Stimulated activated naive B cell treated with anti-CD40 and anti-IgM and Interleukin-4, amounts not matched to agents 10 μg/mL and 1 μg/mL and 100 μg/mL, for 72 hours (primary cell): Measurements from ENCODE around the gene GRIN3A.

ENCODE experiments used
- ATAC-seq, 2 donors: fragments of 150-1000 bp; cut with Tn5 transposase; replicated peaks; 2 replicates each; pipeline ENCODE4 v1.10.0; 2021; ENCODE audit warnings: moderate library complexity in 1 of 2
- DNase-seq: peaks from one replicate; pipeline ENCODE4 v3.0.0; 2021
- H3K27ac Mint-ChIP-seq: one replicate; pipeline ENCODE4 v1.8.0; 2022; ENCODE audit warnings: mild to moderate bottlenecking, mixed read lengths
- H3K27me3 Mint-ChIP-seq, 2 donors: one replicate each; pipeline ENCODE4 v1.8.0; 2022; ENCODE audit warnings: mixed read lengths in 2 of 2
- H3K36me3 Mint-ChIP-seq, 2 donors: one replicate each; pipeline ENCODE4 v1.8.0; 2022; ENCODE audit warnings: mixed read lengths in 2 of 2, mild to moderate bottlenecking in 1 of 2
- H3K4me1 Mint-ChIP-seq, 2 donors: one replicate each; pipeline ENCODE4 v1.8.0; 2022; ENCODE audit warnings: mixed read lengths in 2 of 2, mild to moderate bottlenecking in 1 of 2
- H3K4me3 Mint-ChIP-seq, 2 donors: one replicate each; pipeline ENCODE4 v1.8.0; 2022; ENCODE audit warnings: mild to moderate bottlenecking in 2 of 2, mixed read lengths in 2 of 2, moderate library complexity in 1 of 2
- H3K9me3 Mint-ChIP-seq, 2 donors: one replicate each; pipeline ENCODE4 v1.8.0; 2022; ENCODE audit warnings: mixed read lengths in 2 of 2, mild to moderate bottlenecking in 1 of 2

Gene GRIN3A

GRCh38 chr9:101738566-101739183 lies at the start of gene GRIN3A:
TSS of gene GRIN3A (minus strand) at chr9:101738647. CDS start at chr9:101737979, 668 bp downstream.
- DNase-seq (no peak), ATAC-seq (no peak)
- peaks cover 0 to 1% of the 10 kb centered on the region in 2 donors for H3K9me3 Mint-ChIP-seq
- peak within 1 kb of the TSS; percentile 85 for H3K27ac Mint-ChIP-seq
- H3K36me3 Mint-ChIP-seq, result peaks cover 0 to 3% of the 10 kb centered on the region in 2 donors
- peaks cover 42 to 46% of the 10 kb centered on the region in 2 donors for H3K27me3 Mint-ChIP-seq
- peaks cover 3 to 6% of the 10 kb centered on the region in 2 donors for H3K4me1 Mint-ChIP-seq
- H3K4me3 Mint-ChIP-seq, result peak within 1 kb of the TSS; percentile 53 to 71

DNA sequence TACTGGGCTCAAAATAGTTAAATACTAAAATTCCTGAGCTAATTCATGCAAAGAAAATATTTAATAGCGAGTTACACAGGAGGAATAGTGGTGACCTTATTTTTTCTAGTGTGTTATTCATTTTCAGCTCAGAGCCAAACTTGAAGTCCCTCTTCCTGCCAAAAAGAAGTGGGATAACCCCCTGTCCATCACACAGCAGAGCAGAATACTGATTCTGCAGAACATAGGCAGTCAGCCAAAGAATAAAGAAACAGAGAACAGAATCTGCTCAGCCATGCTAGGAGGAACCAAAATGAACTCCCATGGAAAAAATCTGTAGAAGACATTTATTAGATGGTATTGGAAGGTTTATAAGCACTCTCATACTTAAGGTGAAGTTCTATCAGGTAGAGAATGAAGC lies 49.4 kb upstream of the GRIN3A start:
- DNase-seq, result no peak
- Mint-ChIP-seq H3K9me3 (no peaks in the 10 kb centered on the region), H3K4me3 (no peak overlapping the region), H3K4me1 (no peaks in the 10 kb centered on the region), H3K36me3 (no peaks in the 10 kb centered on the region), H3K27me3 (peaks cover 5 to 6% of the 10 kb centered on the region in 2 donors), H3K27ac (no peak overlapping the region)
- ATAC-seq, result no peak

GRCh38 chr9:101778332-101778731 lies 39.9 kb upstream of the GRIN3A start:
- Mint-ChIP-seq H3K36me3 (no peaks in the 10 kb centered on the region), H3K9me3 (no peaks in the 10 kb centered on the region), H3K4me3 (no peak overlapping the region), H3K27ac (no peak overlapping the region), H3K4me1 (no peaks in the 10 kb centered on the region), H3K27me3 (no peaks in the 10 kb centered on the region)
- ATAC-seq (no peak), DNase-seq (no peak)

DNA sequence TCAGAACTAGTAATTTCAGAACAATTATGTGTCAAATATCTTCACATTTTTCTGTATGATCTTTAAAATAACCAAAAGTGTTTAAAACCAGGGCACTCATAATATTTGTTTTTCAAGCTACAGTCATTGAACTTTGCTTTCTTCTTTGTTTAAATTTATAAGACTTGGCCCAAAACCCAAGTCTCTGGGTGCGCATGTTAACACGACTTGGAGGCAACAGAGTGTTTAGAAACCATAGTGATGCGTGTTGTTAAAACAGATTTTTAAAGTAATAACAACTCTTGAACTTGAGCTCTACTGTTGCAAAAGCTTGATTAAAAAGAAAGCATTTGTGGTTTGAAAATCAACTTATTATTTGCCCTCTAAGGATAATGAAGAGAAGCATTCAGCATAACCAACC lies 26.0 kb upstream of the GRIN3A start:
- Mint-ChIP-seq H3K27ac (no peak overlapping the region), H3K9me3 (no peaks in the 10 kb centered on the region), H3K27me3 (no peaks in the 10 kb centered on the region), H3K4me3 (no peak overlapping the region), H3K36me3 (no peaks in the 10 kb centered on the region), H3K4me1 (no peaks in the 10 kb centered on the region)
- ATAC-seq, result no peak
- DNase-seq, result no peak

- H3K9me3 Mint-ChIP-seq, result peaks cover 0 to 2% of the 10 kb centered on the region in 2 donors
- no peak overlapping the region for H3K4me3 Mint-ChIP-seq
- no peak for DNase-seq
- no peaks in the 10 kb centered on the region for H3K4me1 Mint-ChIP-seq
- no peak overlapping the region for H3K27ac Mint-ChIP-seq
- no peak for ATAC-seq
- H3K27me3 Mint-ChIP-seq, result no peaks in the 10 kb centered on the region
- H3K36me3 Mint-ChIP-seq, result no peaks in the 10 kb centered on the region
These were observed 20.0 kb upstream of the GRIN3A start for GRCh38 chr9:101758304-101758930.

GRCh38 chr9:101753716-101754115 lies 15.3 kb upstream of the GRIN3A start:
- ATAC-seq (no peak), DNase-seq (no peak)
- Mint-ChIP-seq H3K4me3 (no peak overlapping the region), H3K9me3 (peaks cover 0 to 2% of the 10 kb centered on the region in 2 donors), H3K36me3 (no peaks in the 10 kb centered on the region), H3K4me1 (no peaks in the 10 kb centered on the region), H3K27me3 (no peaks in the 10 kb centered on the region), H3K27ac (no peak overlapping the region)

GRCh38 chr9:101751895-101752294 lies 13.4 kb upstream of the GRIN3A start:
- Mint-ChIP-seq H3K27ac (no peak overlapping the region), H3K4me1 (no peaks in the 10 kb centered on the region), H3K4me3 (no peak overlapping the region), H3K27me3 (no peaks in the 10 kb centered on the region), H3K9me3 (peaks cover 0 to 3% of the 10 kb centered on the region in 2 donors), H3K36me3 (no peaks in the 10 kb centered on the region)
- ATAC-seq (no peak), DNase-seq (no peak)

GRCh38 chr9:101739311-101739710 lies 864 bp upstream of the GRIN3A start:
- H3K36me3 Mint-ChIP-seq, result peaks cover 0 to 3% of the 10 kb centered on the region in 2 donors
- H3K4me1 Mint-ChIP-seq, result peaks cover 3 to 6% of the 10 kb centered on the region in 2 donors
- no peak overlapping the region for H3K4me3 Mint-ChIP-seq
- ATAC-seq (no peak), DNase-seq (no peak)
- peaks cover 42 to 46% of the 10 kb centered on the region in 2 donors for H3K27me3 Mint-ChIP-seq
- H3K9me3 Mint-ChIP-seq, result peaks cover 0 to 1% of the 10 kb centered on the region in 2 donors
- H3K27ac Mint-ChIP-seq, result no peak overlapping the region

DNA sequence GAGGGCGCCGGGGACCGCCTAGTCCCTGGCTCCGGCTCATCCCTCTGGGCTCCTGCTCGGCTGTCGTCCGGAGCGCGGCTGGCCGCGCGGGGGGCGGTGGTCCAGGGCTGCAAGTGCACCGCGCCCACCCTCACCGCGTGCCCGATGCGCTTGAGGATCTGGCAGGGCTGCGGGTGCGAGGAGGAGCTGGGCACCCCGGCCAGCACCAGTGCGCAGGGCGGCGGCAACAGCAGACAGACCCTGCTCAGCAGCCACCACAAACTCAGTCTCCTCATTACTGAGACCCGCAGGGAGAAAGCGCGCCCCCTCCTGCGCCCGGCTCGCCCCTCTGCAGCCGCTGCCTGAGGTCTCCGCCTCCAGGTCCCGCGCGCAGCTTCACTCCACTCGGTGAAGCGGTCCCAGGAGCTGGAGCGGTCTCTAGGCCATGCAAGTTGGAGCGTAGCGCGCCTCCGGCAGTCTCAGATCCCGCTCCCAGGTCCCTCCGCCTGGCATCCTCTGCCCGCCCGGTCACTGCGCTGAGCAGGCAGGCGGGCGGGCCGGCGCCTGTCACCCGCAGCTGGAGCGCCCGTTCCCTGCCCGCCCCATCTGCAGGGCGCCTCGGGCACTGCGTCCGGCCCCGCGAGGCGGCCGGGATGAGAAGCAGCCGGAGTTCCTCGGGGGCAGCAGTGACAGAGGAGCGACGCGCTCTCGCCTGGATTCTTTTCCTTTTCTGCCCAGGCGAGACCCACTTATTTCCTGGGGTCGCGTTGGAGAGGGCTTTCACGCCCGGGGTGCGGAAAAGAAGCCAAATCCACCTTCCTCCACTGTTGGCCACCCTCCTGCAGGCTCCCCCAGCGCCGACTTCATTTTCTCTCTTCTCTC lies 512 bp downstream of the GRIN3A start:
- Mint-ChIP-seq H3K27ac (peak overlapping the region; percentile 85), H3K36me3 (peaks cover 0 to 3% of the 10 kb centered on the region in 2 donors), H3K9me3 (peaks cover 0 to 1% of the 10 kb centered on the region in 2 donors), H3K4me1 (peaks cover 3 to 6% of the 10 kb centered on the region in 2 donors), H3K4me3 (peak overlapping the region; percentile 53 to 71), H3K27me3 (peaks cover 42 to 46% of the 10 kb centered on the region in 2 donors)
- DNase-seq (no peak), ATAC-seq (no peak)

DNA sequence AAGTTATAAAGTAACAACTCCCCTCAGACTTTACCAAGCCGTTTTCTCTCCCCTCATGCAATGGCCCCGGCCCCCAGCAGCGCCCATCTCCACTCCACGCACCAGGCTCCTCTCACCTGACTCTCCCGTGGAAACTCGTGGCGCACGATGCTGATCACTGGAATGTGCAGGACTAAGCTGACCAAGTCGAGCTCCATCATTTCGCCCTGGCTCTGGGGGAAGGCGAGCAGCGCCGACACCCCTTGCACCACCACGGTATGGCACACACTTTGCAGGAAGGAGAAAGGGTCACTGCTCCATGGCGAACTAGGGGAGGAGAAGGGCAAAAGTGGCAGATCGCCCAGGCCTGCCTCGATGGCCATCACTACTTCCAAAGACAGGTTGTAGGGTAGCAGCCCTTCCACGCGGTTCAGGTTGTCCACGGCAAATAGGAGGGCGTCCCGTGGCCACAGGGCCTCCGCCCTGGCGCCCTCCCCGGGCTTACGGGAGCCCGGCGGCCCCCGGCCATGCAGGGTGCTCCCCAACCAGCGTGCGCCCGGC lies 1.2 kb downstream of the GRIN3A start:
- Mint-ChIP-seq H3K27me3 (peaks cover 42 to 46% of the 10 kb centered on the region in 2 donors), H3K27ac (no peak overlapping the region), H3K36me3 (peaks cover 0 to 3% of the 10 kb centered on the region in 2 donors), H3K9me3 (peaks cover 0 to 1% of the 10 kb centered on the region in 2 donors), H3K4me1 (peaks cover 3 to 6% of the 10 kb centered on the region in 2 donors), H3K4me3 (no peak overlapping the region)
- DNase-seq (no peak), ATAC-seq (no peak)

GRCh38 chr9:101736717-101737116 lies 1.7 kb downstream of the GRIN3A start:
- H3K4me3 Mint-ChIP-seq, result no peak overlapping the region
- no peak for DNase-seq
- peaks cover 0 to 1% of the 10 kb centered on the region in 2 donors for H3K9me3 Mint-ChIP-seq
- no peak overlapping the region for H3K27ac Mint-ChIP-seq
- peaks cover 0 to 3% of the 10 kb centered on the region in 2 donors for H3K36me3 Mint-ChIP-seq
- peaks cover 42 to 46% of the 10 kb centered on the region in 2 donors for H3K27me3 Mint-ChIP-seq
- no peak for ATAC-seq
- peaks cover 3 to 6% of the 10 kb centered on the region in 2 donors for H3K4me1 Mint-ChIP-seq

DNA sequence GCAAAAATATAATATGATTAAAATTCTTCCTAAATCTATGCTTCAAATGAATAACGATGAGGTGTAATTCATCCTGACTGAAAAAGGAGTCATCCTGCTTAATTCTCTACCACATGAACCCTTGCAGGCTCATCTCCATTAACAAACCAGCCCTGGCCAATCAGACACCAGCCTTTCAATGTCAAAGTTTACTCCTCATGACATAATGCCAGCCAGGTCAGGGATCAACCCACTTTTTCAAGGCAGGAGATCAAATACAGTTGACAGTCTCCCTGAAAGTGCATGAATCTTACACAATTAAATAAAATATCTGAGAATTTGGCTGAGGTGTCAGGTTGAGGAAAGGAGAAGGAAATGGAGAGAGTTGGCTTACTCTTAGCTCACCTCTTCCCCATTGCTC lies 7.0 kb downstream of the GRIN3A start:
- H3K27me3 Mint-ChIP-seq, result peaks cover 13 to 19% of the 10 kb centered on the region in 2 donors
- DNase-seq (no peak), ATAC-seq (no peak)
- H3K4me3 Mint-ChIP-seq, result no peak overlapping the region
- H3K4me1 Mint-ChIP-seq, result no peaks in the 10 kb centered on the region
- H3K36me3 Mint-ChIP-seq, result no peaks in the 10 kb centered on the region
- H3K27ac Mint-ChIP-seq, result no peak overlapping the region
- H3K9me3 Mint-ChIP-seq, result no peaks in the 10 kb centered on the region

GRCh38 chr9:101727612-101728524 lies 10.6 kb downstream of the GRIN3A start:
- ATAC-seq (peak in 1 of 2 donors; percentile 53), DNase-seq (no peak)
- no peaks in the 10 kb centered on the region for H3K36me3 Mint-ChIP-seq
- H3K4me3 Mint-ChIP-seq, result no peak overlapping the region
- H3K4me1 Mint-ChIP-seq, result no peaks in the 10 kb centered on the region
- peaks cover 0 to 6% of the 10 kb centered on the region in 2 donors for H3K9me3 Mint-ChIP-seq
- peaks cover 8 to 18% of the 10 kb centered on the region in 2 donors for H3K27me3 Mint-ChIP-seq
- no peak overlapping the region for H3K27ac Mint-ChIP-seq
